H1 (cell line): ENCODE data around the gene PSMB1. TPM values are rescaled to one million over a fixed set of nuclear protein-coding genes. Genes with fewer than 3 reads are reported as not detected.
"Not testable (repeated sequence)": the region's sequence is repeated elsewhere in the genome, so short reads cannot be mapped to it uniquely, and the experiment has no call there.

Experiments used
- CTCF ChIA-PET: fragments of 300-600 bp; sonication (Branson Sonifier 250); formaldehyde crosslinking; loops from one replicate; lab custom pipeline; 2021; ENCODE audit not compliant: partially characterized antibody; lab: Charles Lee
- POLR2A ChIA-PET: fragments of 300-600 bp; sonication (Branson Sonifier 250); formaldehyde crosslinking; loops from one replicate; lab custom pipeline; 2021; ENCODE audit warnings: inconsistent platforms; ENCODE audit not compliant: partially characterized antibody; lab: Charles Lee
- DNase-seq, 2 experiments: peaks; one replicate each; pipeline versions ENCODE4 v3.0.0 to v3.0.0-alpha.2; 2010 to 2022; ENCODE audit warnings: low spot score in 2 of 2, low read depth in 1 of 2, mixed read lengths in 1 of 2
- FAIRE-seq: peaks from 2 replicates; lab custom pipeline; 2011; peaks lifted over from hg19 to GRCh38; lab: Jason Lieb, UNC
- H2AFZ ChIP-seq: 2 replicates; pipeline ENCODE4 v1.8.1; 2012; ENCODE audit warnings: low read length, inconsistent platforms
- H2AK5ac ChIP-seq: 2 replicates; pipeline ENCODE4 v1.6.1; 2013; ENCODE audit warnings: low read depth, low read length
- H2BK120ac ChIP-seq: replicated peaks from 2 replicates; pipeline ENCODE3; 2013; ENCODE audit warnings: low read depth, low read length, inconsistent platforms
- H2BK12ac ChIP-seq: 2 replicates; pipeline ENCODE4 v1.6.1; 2013; ENCODE audit warnings: low read depth, low read length
- H2BK15ac ChIP-seq: 2 replicates; pipeline ENCODE4 v1.6.1; 2013; ENCODE audit warnings: low read length
- H2BK20ac ChIP-seq: 2 replicates; pipeline ENCODE4 v1.6.1; 2013; ENCODE audit warnings: low read length
- H2BK5ac ChIP-seq: 2 replicates; pipeline ENCODE4 v1.6.1; 2013; ENCODE audit warnings: low read depth, low read length
- H3K14ac ChIP-seq: 2 replicates; pipeline ENCODE4 v1.6.1; 2013; ENCODE audit warnings: inconsistent platforms; ENCODE audit not compliant: insufficient read length
- H3K18ac ChIP-seq: 2 replicates; pipeline ENCODE4 v1.6.1; 2013; ENCODE audit warnings: low read length; ENCODE audit errors: extremely low read depth
- H3K23ac ChIP-seq: 2 replicates; pipeline ENCODE4 v1.6.1; 2013; ENCODE audit warnings: inconsistent platforms; ENCODE audit not compliant: insufficient read length
- H3K23me2 ChIP-seq: 2 replicates; pipeline ENCODE4 v1.6.1; 2013; ENCODE audit warnings: low read depth, low read length
- H3K27ac ChIP-seq: 2 replicates; pipeline ENCODE4 v1.6.1; 2011; ENCODE audit warnings: low read depth, low read length, inconsistent platforms
- H3K27me3 ChIP-seq, 4 experiments: replicated peaks in 1 of 4; 1 replicate in 1 of 4; 2 replicates in 3 of 4; pipeline versions ENCODE4 v1.6.1 to v1.8.1; 2011 to 2013; ENCODE audit warnings: low read length in 3 of 4, mild to moderate bottlenecking in 3 of 4, inconsistent platforms in 2 of 4, mixed read lengths in 2 of 4, moderate library complexity in 1 of 4; ENCODE audit not compliant: control insufficient read depth in 3 of 4, insufficient read depth in 3 of 4; ENCODE audit errors: extremely low read depth in 1 of 4
- H3K36me3 ChIP-seq, 4 experiments: 2 replicates each; pipeline versions ENCODE4 v1.6.1 to v1.8.1; 2011 to 2013; ENCODE audit warnings: mild to moderate bottlenecking in 4 of 4, low read length in 3 of 4, moderate library complexity in 2 of 4, control low read depth in 1 of 4, inconsistent platforms in 1 of 4; ENCODE audit not compliant: insufficient read depth in 4 of 4, control insufficient read depth in 2 of 4
- H3K4ac ChIP-seq: replicated peaks from 2 replicates; pipeline ENCODE3; 2013; ENCODE audit warnings: low read length, low read depth, mixed read lengths, inconsistent platforms; ENCODE audit not compliant: insufficient read length
- H3K4me1 ChIP-seq, 4 experiments: replicated peaks in 1 of 4; 1 replicate in 1 of 4; 2 replicates in 3 of 4; pipeline versions ENCODE4 v1.6.1 to v1.8.1; 2011 to 2013; ENCODE audit warnings: low read length in 3 of 4, inconsistent platforms in 2 of 4, mixed read lengths in 1 of 4; ENCODE audit not compliant: insufficient read depth in 4 of 4, control insufficient read depth in 3 of 4
- H3K4me2 ChIP-seq, 2 experiments: 2 replicates each; pipeline versions ENCODE4 v1.6.1 to v1.8.1; 2011 to 2013; ENCODE audit warnings: low read depth in 2 of 2, low read length in 2 of 2, control low read depth in 1 of 2, inconsistent platforms in 1 of 2, mild to moderate bottlenecking in 1 of 2; ENCODE audit not compliant: insufficient read depth in 1 of 2
- H3K4me3 ChIP-seq, 4 experiments: fragments of 200-600, 300-600 bp in 1 of 4; sonication (generic), shearing (Covaris generic), sonication (Bioruptor Twin) in 1 of 4; 2 replicates each; pipeline versions ENCODE4 v1.5.1 to v1.8.1; 2011 to 2016; ENCODE audit warnings: low read length in 4 of 4, low read depth in 3 of 4, control low read depth in 2 of 4, inconsistent platforms in 2 of 4, mild to moderate bottlenecking in 2 of 4, mixed read lengths in 1 of 4, moderate library complexity in 1 of 4; ENCODE audit not compliant: insufficient read depth in 2 of 4; ENCODE audit errors: extremely low read depth in 1 of 4
- H3K56ac ChIP-seq: replicated peaks from 2 replicates; pipeline ENCODE3; 2013; ENCODE audit warnings: low read depth, mild to moderate bottlenecking, mixed read lengths, low read length, inconsistent platforms; ENCODE audit not compliant: insufficient read length
- H3K79me1 ChIP-seq: 2 replicates; pipeline ENCODE4 v1.6.1; 2013; ENCODE audit warnings: low read depth, low read length, control low read depth
- H3K79me2 ChIP-seq, 2 experiments: 2 replicates each; pipeline versions ENCODE4 v1.6.1 to v1.8.1; 2012 to 2013; ENCODE audit warnings: low read length in 2 of 2, mild to moderate bottlenecking in 2 of 2, inconsistent platforms in 1 of 2; ENCODE audit not compliant: insufficient read depth in 2 of 2, control insufficient read depth in 1 of 2
- H3K9ac ChIP-seq, 4 experiments: replicated peaks in 1 of 4; 1 replicate in 1 of 4; 2 replicates in 3 of 4; pipeline versions ENCODE4 v1.6.1 to v1.8.1; 2011 to 2013; ENCODE audit warnings: low read depth in 3 of 4, low read length in 3 of 4, control low read depth in 2 of 4, mild to moderate bottlenecking in 2 of 4, moderate library complexity in 2 of 4, inconsistent platforms in 1 of 4; ENCODE audit errors: extremely low read depth in 1 of 4
- H3K9me3 ChIP-seq, 2 experiments: 2 replicates each; pipeline versions ENCODE4 v1.6.1 to v1.8.1; 2012 to 2013; ENCODE audit warnings: mild to moderate bottlenecking in 2 of 2, moderate library complexity in 2 of 2, control low read depth in 1 of 2, inconsistent platforms in 1 of 2, low read depth in 1 of 2, low read length in 1 of 2, mixed read lengths in 1 of 2; ENCODE audit not compliant: insufficient read depth in 2 of 2
- H4K20me1 ChIP-seq, 2 experiments: replicated peaks in 1 of 2; 2 replicates each; pipeline versions ENCODE3 to v1.8.1; 2011 to 2013; ENCODE audit warnings: inconsistent platforms in 2 of 2, low read length in 2 of 2, mild to moderate bottlenecking in 1 of 2; ENCODE audit not compliant: insufficient read depth in 2 of 2, control insufficient read depth in 1 of 2
- H4K5ac ChIP-seq: 2 replicates; pipeline ENCODE4 v1.6.1; 2013; ENCODE audit warnings: low read length, low read depth, mixed read lengths, inconsistent platforms; ENCODE audit not compliant: insufficient read length
- H4K8ac ChIP-seq: 2 replicates; pipeline ENCODE4 v1.8.0; 2013; ENCODE audit warnings: mild to moderate bottlenecking, moderate library complexity, low read length, inconsistent platforms; ENCODE audit not compliant: insufficient read depth; ENCODE audit errors: extremely low read depth
- H4K91ac ChIP-seq: replicated peaks from 2 replicates; pipeline ENCODE3; 2013; ENCODE audit warnings: low read length, mixed read lengths, inconsistent platforms; ENCODE audit not compliant: insufficient read length
- WGBS, 2 experiments: shearing (Covaris generic) in 1 of 2; methylation state at CpG; one replicate each; pipeline versions ENCODE4 v1.1.6 to v1.1.7; 2013 to 2015; ENCODE audit warnings: low lambda C conversion rate in 2 of 2, mixed read lengths in 2 of 2, inconsistent platforms in 1 of 2, low coverage in 1 of 2, missing lambda C conversion rate in 1 of 2; ENCODE audit not compliant: insufficient replicate concordance in 2 of 2, insufficient coverage in 1 of 2, insufficient read length in 1 of 2; ENCODE audit errors: extremely low coverage in 1 of 2, missing lambda C conversion rate in 1 of 2; 5-methylcytosine and 5-hydroxymethylcytosine counted together
- polyA plus RNA-seq, 7 experiments: library from polyadenylated mRNA; depleted of rRNA in 3 of 7; stranded (reverse) in 5 of 7; unstranded in 2 of 7; fragments of >200 nt in 5 of 7; fragments of 200-250 nt in 2 of 7; gene quantifications; 1 replicate in 5 of 7; 2 replicates in 1 of 7; 4 replicates in 1 of 7; pipeline versions ENCODE4 v1.2.1 to v1.2.3, GENCODE V29; 2011 to 2013; ENCODE audit warnings: missing spikeins in 2 of 7, mixed read lengths in 2 of 7
- total RNA-seq: library from RNA; stranded (reverse); fragmentation: NEBNext Ultra II Directional; extraction: Animal tissue kit (Norgen Biotek cat#: 25700); gene quantifications from 2 replicates; pipeline ENCODE4 v1.2.1, GENCODE V29; 2021

Gene PSMB1
- total and polyA plus RNA-seq, 2 of the 8 experiments (the other 6 are each of a cell fraction or from before 2014, with no cell fraction given) = 237 to 609 TPM

DNA sequence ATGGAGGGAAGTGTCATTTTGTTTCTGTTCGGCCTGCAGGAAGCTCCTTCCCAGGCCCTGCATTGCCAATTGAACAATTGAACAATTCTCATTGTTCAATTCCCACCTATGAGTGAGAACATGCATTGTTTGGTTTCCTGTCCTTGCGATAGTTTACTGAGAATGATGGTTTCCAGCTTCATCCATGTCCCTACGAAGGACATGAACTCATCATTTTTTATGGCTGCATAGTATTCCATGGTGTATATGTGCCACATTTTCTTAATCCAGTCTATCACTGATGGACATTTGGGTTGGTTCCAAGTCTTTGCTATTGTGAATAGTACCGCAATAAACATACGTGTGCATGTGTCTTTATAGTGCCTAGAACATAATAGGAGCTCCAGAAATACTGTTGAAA, 25.1 kb downstream of the PSMB1 start:
- not testable (repeated sequence) for H4K8ac ChIP-seq, H4K91ac ChIP-seq, H4K20me1 ChIP-seq, H3K27me3 ChIP-seq, H3K23me2 ChIP-seq, H3K56ac ChIP-seq, H2AFZ ChIP-seq, H3K23ac ChIP-seq, H2BK12ac ChIP-seq, H2AK5ac ChIP-seq, H3K18ac ChIP-seq, H2BK20ac ChIP-seq, H3K9me3 ChIP-seq, H3K9ac ChIP-seq, H3K36me3 ChIP-seq, FAIRE-seq, H3K79me1 ChIP-seq, H3K4me3 ChIP-seq, H3K4ac ChIP-seq, H3K27ac ChIP-seq, H2BK120ac ChIP-seq, H2BK5ac ChIP-seq, H3K79me2 ChIP-seq, H4K5ac ChIP-seq, H2BK15ac ChIP-seq, H3K14ac ChIP-seq, H3K4me2 ChIP-seq, H3K4me1 ChIP-seq, DNase-seq
- ChIA-PET CTCF (interaction anchor here (0.6 to 2.0 kb wide), 5 partner anchors 11 to 738 kb away, joined by 3 to 10 read pairs (median 5); no protein-coding TSS in a partner anchor), POLR2A (interaction anchor here (1.2 kb wide), 1 partner anchor 24 kb away, joined by 3 read pairs; no protein-coding TSS in a partner anchor)
- WGBS, 2 experiments = 92% methylated on average over 5 of the region's 5 CpGs; no CpG with 5 or more reads in 1 of the 2 experiments
